HG03097 (cell line): ENCODE results near the gene RGL2.
"Not testable (repeated sequence)": the region's sequence is repeated elsewhere in the genome, so short reads cannot be mapped to it uniquely, and the experiment has no call there.

Source experiments
- ATAC-seq: cut with Tn5 transposase; IDR thresholded peaks from one replicate; pipeline ENCODE4 v1.9.1; 2021; ENCODE audit not compliant: unreplicated experiment, low FRiP score

The RGL2 gene

GRCh38 chr6:33298773-33299236 is at the start of gene RGL2:
Gene RGL2, minus strand, starts transcription at chr6:33298942. Its CDS starts 332 bp downstream, at chr6:33298610.
- ATAC-seq: no peak

- no peak for ATAC-seq
These were observed 49.1 kb upstream of the RGL2 start for GRCh38 chr6:33347816-33348215.

- not testable (repeated sequence) for ATAC-seq
These were observed 48.2 kb upstream of the RGL2 start for GRCh38 chr6:33346972-33347371.

GRCh38 chr6:33344701-33345697 is 46.3 kb upstream of the RGL2 start:
- no peak for ATAC-seq

- ATAC-seq: no peak
These were observed 45.3 kb upstream of the RGL2 start for GRCh38 chr6:33343953-33344611.

GRCh38 chr6:33343606-33343952 is 44.8 kb upstream of the RGL2 start:
- ATAC-seq: not testable (repeated sequence)

- ATAC-seq: no peak
These were observed 40.5 kb upstream of the RGL2 start for GRCh38 chr6:33339193-33339592.

- ATAC-seq: no peak
These were observed 37.8 kb upstream of the RGL2 start for GRCh38 chr6:33336495-33336894.

GRCh38 chr6:33335916-33336315 is 37.2 kb upstream of the RGL2 start:
- no peak for ATAC-seq

GRCh38 chr6:33333666-33334065 is 34.9 kb upstream of the RGL2 start:
- ATAC-seq: no peak

- ATAC-seq: no peak
These were observed 32.0 kb upstream of the RGL2 start for GRCh38 chr6:33330736-33331135.

GRCh38 chr6:33329058-33329457 is 30.3 kb upstream of the RGL2 start:
- ATAC-seq: no peak

- ATAC-seq: no peak
These were observed 25.4 kb upstream of the RGL2 start for GRCh38 chr6:33324125-33324524.

- ATAC-seq: no peak
These were observed 24.8 kb upstream of the RGL2 start for GRCh38 chr6:33323623-33323948.

GRCh38 chr6:33321227-33321626 is 22.5 kb upstream of the RGL2 start:
- ATAC-seq: no peak

GRCh38 chr6:33320315-33321181 is 21.8 kb upstream of the RGL2 start:
- no peak for ATAC-seq

- ATAC-seq: no peak
These were observed 21.2 kb upstream of the RGL2 start for GRCh38 chr6:33319939-33320314.

GRCh38 chr6:33318426-33319073 is 19.8 kb upstream of the RGL2 start:
- ATAC-seq: no peak

GRCh38 chr6:33317669-33318425 is 19.1 kb upstream of the RGL2 start, which contains the start of gene ZBTB22:
Gene ZBTB22, minus strand, starts transcription at chr6:33317744. Its CDS starts 828 bp downstream, at chr6:33316916.
- ATAC-seq: peak; percentile 40

- ATAC-seq: no peak
These were observed 18.6 kb upstream of the RGL2 start for GRCh38 chr6:33317419-33317668.
